GM21367 (cell line): ENCODE results near the gene PCCA.

Source experiments
- ATAC-seq: cut with Tn5 transposase; IDR thresholded peaks from one replicate; pipeline ENCODE4 v1.9.1; 2021; ENCODE audit not compliant: unreplicated experiment

PCCA gene

DNA sequence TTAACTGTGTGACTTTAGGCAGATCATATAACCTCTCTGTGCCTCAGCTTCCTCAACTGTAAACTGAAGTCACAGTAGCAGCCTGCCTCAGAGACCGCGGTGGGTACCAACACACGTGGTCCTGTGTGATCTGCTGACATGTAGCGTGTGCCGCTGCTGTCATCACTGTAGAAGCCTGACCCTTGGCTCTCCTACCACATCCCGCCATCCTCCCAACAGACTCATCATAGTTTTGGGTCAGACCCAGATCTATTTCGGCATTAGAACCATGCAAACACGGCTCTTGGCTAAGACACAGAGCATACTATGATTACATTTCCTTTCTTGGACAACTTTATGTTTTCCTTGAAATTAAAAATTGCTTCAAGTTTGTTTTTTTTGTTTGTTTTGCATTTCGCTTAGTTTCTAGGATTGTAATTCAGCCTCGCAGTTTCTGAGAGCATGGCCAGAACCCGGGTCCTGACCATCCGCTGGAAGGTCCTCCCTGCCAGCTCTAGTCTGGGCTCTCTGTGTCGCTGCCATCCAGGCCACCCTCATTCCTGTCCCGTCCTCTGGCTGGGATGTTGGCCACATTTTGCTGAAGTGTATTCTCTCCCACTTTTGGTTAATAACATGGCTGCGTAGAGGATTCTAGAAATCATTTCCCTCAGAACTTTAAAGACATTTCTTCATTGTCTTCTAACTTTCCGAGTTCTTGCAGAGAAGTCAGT is 446.7 kb downstream of the PCCA start:
- ATAC-seq: no peak

- no peak for ATAC-seq
Observed at GRCh38 chr13:100536643-100537180, 447.8 kb downstream of the PCCA start.

- no peak for ATAC-seq
Observed at GRCh38 chr13:100537486-100537885, 448.6 kb downstream of the PCCA start.

- ATAC-seq: no peak
Observed at GRCh38 chr13:100537951-100538462, 449.1 kb downstream of the PCCA start.

DNA sequence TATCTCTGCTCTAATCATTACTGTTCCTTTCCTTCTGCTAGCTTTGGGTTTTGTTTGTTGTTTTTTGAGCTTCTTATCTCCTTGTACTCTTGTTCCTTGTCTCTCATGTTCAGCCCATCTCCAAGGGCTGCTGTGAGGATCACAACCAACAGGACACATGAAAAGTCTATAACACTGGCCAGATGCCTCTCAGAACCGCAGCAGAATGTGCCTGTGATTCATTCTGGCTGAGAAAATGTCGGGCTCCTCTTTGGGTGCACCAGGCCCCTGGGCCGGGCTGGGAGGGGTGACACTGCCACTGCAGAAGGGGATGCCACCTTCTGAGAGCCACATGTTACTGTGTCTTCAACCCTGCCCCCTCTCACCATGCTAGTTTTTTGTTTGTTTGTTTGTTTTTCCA is 451.7 kb downstream of the PCCA start:
- no peak for ATAC-seq

- ATAC-seq: no peak
Observed at GRCh38 chr13:100541897-100542825, 453.3 kb downstream of the PCCA start.

GRCh38 chr13:100542826-100543156 is 453.9 kb downstream of the PCCA start:
- ATAC-seq: peak; percentile 91

GRCh38 chr13:100543872-100544602 is 455.1 kb downstream of the PCCA start:
- ATAC-seq: no peak

DNA sequence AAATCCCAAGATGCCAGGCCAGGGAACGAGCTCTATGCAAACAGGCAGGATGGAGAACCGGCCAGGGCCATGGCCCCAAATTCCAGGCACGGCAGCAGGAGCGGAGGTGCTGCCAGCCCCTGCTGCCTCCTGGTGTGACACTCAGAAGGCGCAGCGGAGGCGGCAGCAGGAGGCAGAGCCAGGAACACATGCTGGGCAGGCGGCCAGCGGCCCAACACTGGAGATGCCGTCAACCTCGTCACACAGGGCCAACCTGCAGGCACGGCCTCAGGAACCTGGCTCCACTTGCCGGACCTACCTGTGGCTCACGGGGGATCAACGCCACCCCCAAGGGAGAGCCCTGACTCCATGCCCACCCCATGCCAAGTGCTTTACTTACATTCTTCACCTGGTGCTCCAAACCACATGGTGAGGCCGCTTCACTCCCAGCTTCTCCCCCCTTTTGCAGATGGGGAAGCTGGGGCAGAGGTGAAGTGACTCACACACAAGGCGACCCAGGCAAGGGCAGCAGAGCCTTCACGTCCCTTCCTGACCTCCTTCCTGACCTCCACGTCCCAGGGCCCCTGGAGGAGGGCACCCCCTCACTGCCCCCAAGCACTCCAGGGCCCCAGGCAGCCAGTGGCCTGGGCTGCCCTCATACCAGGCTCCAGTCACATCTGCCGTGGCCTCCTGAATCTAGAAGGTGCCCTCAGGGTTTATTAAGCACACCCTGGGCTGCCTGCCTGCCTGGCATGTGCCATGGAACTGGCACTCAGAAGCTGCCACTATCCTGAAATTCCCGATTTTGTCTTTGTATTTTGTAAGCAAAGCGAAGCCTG is 456.2 kb downstream of the PCCA start:
- no peak for ATAC-seq

GRCh38 chr13:100545684-100546061 is 456.8 kb downstream of the PCCA start:
- no peak for ATAC-seq

DNA sequence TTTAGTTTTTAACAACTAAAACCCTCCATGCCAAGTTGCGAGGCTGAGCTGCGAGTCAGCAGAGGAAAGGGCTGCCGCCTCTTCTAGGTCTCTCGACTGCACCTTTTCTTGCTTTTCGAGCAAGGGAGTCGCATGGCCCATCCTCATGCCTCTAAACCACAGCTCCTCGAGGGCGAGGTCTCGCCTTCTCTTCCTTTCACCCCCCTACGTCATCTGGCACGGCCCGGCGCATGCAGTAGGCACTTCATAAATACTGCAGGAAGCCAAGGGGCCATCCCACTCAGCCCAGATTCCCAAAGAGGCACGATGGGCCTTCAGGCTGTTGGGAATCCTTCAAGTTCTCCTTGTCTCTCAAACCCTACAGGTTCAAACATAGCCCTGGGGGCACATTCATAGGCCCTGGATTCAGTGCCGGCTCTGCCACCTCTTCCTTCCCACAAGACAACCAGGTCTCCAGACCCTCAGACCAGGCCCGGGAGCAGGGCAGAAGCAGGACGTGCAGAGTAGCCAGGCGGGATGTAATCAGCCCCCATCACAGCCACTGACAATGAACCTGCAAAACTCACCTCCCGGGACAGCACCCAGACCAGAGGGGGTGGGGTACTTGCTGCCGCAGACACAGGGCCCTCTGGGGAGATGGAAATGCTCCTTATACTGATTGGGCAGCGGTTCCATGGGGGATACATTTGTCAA is 458.0 kb downstream of the PCCA start:
- no peak for ATAC-seq

GRCh38 chr13:100547791-100548201 is 458.9 kb downstream of the PCCA start:
- ATAC-seq: no peak

- ATAC-seq: no peak
Observed at GRCh38 chr13:100549316-100549715, 460.4 kb downstream of the PCCA start.

DNA sequence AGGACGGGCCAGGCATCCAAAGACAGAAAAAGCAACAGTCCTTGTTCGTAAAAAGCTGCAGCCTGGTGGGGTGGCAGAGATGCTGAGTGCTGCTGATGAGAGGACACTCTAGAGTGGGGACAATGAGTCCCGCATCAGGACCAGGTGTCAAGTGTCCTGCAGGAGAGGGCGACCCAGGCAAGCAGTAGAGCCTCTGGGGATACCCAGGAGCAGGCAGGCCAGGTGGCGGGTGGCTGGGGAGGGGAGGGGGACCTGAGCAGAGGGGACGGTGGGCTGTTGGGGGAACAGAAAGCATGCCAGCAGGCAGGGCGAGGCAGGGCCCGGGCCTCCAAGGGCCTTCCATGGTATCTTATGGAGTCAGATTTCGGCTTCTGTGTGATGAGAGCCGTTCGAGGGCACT is 463.9 kb downstream of the PCCA start:
- no peak for ATAC-seq

- ATAC-seq: no peak
Observed at GRCh38 chr13:100559886-100560285, 471.0 kb downstream of the PCCA start.

DNA sequence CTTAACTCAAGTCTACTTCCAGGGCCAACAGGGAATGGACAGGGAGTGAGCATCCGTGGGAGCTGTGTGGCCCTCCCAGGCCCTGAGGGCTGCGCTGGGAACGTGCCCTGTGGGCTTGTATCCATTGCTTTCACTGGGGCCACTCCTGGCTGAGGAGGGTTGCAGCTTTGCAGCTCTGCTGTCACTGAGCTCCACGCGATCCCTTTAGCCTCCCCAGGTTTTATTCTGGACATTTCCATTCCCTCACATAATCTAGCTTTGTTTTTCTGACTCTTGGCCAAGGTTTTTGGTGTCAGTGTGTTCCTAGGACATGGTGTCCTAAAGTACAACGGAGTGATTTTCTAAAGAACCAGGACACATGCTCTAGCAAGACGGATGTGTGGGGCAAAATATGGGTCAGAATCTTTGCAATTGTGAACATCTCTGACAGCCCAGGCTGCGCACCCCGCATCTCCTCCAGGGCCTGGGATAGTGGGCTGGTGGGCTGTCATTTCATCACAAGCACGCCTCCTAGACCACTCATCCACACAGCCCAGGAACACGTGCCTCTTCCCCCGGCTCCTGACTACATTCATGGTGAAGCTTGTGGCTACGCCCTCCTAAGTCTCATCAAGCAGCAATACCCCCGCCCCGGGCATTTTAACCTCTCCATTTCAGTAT is 471.7 kb downstream of the PCCA start:
- ATAC-seq: no peak

DNA sequence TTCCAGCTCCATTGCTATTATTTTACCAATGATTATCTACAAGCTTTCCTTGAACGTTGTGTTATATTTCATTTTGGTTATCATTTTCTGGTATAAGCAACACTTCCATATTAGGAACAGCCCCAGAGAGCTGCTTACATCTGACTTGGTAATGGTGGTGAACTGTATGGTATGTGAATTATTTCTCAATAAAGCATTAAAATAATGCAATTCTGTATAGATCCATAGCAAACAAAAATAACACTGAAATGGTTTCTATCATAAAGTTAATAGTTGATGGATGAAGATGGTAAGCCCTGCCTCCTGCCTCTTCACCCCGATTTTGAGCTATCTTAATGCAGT is 472.2 kb downstream of the PCCA start:
- ATAC-seq: no peak

DNA sequence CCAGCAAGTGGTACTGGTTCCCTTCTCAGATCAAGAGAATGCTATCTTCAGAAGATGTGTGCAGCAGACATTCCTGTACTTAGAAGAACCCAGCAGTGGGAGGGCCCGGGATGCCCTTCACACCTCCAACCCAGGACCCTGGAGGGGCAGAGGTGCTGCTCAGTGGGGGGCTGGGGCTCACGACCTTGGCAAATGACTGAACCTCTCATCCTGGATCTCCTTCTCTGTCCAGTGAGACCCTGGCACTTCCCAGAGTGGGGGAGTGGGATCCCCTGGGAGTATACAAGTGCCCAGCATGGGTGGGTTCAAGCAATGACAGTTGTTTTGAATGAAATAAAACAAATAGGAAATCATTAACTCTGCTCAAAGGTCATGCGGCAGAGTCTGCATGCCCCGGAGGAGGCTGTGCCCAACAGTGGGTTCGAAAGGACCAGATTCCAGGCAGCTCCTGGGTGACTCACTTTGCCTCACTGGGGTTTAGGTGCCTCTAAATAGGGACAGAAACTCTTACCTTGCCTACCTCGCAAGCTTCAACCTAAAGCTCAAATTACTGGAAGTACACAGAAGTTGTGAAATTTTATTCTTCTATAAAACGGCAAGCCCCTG is 472.8 kb downstream of the PCCA start:
- ATAC-seq: no peak

- ATAC-seq: no peak
Observed at GRCh38 chr13:100563779-100564178, 474.9 kb downstream of the PCCA start.
